Thyroid gland (tissue), 4 donors: ENCODE results near the gene EDN2. TPM values are rescaled to one million over a fixed set of nuclear protein-coding genes. Genes with fewer than 3 reads are reported as not detected.

Source experiments
- DNase-seq, 2 donors: peaks; one replicate each; pipeline ENCODE4 v3.0.0-alpha.2; 2019
- H3K27ac ChIP-seq, 3 donors: fragments of 200-600 bp; sonication (generic); 1 replicate in 2 of 3; 2 replicates in 1 of 3; pipeline ENCODE4 v1.5.1; 2016 to 2019; ENCODE audit warnings: mild to moderate bottlenecking in 1 of 3, moderate library complexity in 1 of 3
- H3K27me3 ChIP-seq: fragments of 200-600 bp; sonication (generic); one replicate; pipeline ENCODE4 v1.5.1; 2019
- H3K36me3 ChIP-seq, 2 donors: fragments of 200-600 bp; sonication (generic); one replicate each; pipeline ENCODE4 v1.5.1; 2016 to 2019
- H3K4me1 ChIP-seq, 2 donors: fragments of 200-600 bp; sonication (generic); one replicate each; pipeline ENCODE4 v1.5.1; 2017 to 2019
- H3K4me3 ChIP-seq, 3 donors: fragments of 200-600 bp; sonication (generic); replicated peaks in 1 of 3; 1 replicate in 2 of 3; 2 replicates in 1 of 3; pipeline ENCODE4 v1.5.1; 2016; ENCODE audit warnings: mild to moderate bottlenecking in 1 of 3
- H3K9me3 ChIP-seq: fragments of 200-600 bp; sonication (generic); one replicate; pipeline ENCODE4 v1.5.1; 2017
- POLR2A ChIP-seq, 2 donors: fragments of 450-650 bp; IDR thresholded peaks; one replicate each; pipeline ENCODE4 v1.6.1; 2017; ENCODE audit warnings: antibody characterized with exemption in 2 of 2, mild to moderate bottlenecking in 2 of 2, moderate library complexity in 1 of 2
- WGBS, 2 donors: methylation state at CpG; one replicate each; pipeline ENCODE4 v1.1.5; 2017; 5-methylcytosine and 5-hydroxymethylcytosine counted together
- intact Hi-C: fragments of 100-400 bp; cut with DNase I; formaldehyde crosslinking; loops from one replicate; pipeline ENCODE4 v1.15.1; 2023
- total RNA-seq, 4 donors: library from RNA; depleted of rRNA; stranded (reverse); fragments of >200 nt; gene quantifications; one replicate each; pipeline ENCODE4 v1.2.3, GENCODE V29; 2016
- TF ChIP-seq, protein P1 (sequence below), 6 experiments: fragments of 200-600 bp in 3 of 6; fragments of 450-650 bp in 3 of 6; sonication (generic) in 3 of 6; IDR thresholded peaks; one replicate each; pipeline ENCODE4 v1.5.1; 2016 to 2019; ENCODE audit warnings: antibody characterized with exemption in 6 of 6, mild to moderate bottlenecking in 2 of 6, inconsistent platforms in 1 of 6, moderate library complexity in 1 of 6

EDN2 gene
- total RNA-seq, 4 donors from 2014 or later: not detected

GRCh38 chr1:41492341-41492848 lies 7.9 kb upstream of the EDN2 start:
- DNase-seq: no peak
- TF ChIP-seq, protein P1, sequence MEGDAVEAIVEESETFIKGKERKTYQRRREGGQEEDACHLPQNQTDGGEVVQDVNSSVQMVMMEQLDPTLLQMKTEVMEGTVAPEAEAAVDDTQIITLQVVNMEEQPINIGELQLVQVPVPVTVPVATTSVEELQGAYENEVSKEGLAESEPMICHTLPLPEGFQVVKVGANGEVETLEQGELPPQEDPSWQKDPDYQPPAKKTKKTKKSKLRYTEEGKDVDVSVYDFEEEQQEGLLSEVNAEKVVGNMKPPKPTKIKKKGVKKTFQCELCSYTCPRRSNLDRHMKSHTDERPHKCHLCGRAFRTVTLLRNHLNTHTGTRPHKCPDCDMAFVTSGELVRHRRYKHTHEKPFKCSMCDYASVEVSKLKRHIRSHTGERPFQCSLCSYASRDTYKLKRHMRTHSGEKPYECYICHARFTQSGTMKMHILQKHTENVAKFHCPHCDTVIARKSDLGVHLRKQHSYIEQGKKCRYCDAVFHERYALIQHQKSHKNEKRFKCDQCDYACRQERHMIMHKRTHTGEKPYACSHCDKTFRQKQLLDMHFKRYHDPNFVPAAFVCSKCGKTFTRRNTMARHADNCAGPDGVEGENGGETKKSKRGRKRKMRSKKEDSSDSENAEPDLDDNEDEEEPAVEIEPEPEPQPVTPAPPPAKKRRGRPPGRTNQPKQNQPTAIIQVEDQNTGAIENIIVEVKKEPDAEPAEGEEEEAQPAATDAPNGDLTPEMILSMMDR (IDR thresholded peaks at IDR 0.05): peak in 3 of 6 experiments; percentile 14 to 33 (median 23)
- no peak for TF ChIP-seq POLR2A (IDR thresholded peaks at IDR 0.05)
- no peaks in the 10 kb centered on the region for H3K27me3 ChIP-seq
- intact Hi-C loops: no loop called here
- H3K9me3 ChIP-seq: no peaks in the 10 kb centered on the region
- no peak overlapping the region for H3K4me3 ChIP-seq
- 52 to 72% methylated on average over 6 to 7 of the region's 7 CpGs for WGBS, 2 donors
- H3K36me3 ChIP-seq: no peaks in the 10 kb centered on the region
- no peak overlapping the region for H3K27ac ChIP-seq
- peaks cover 10 to 25% of the 10 kb centered on the region in 2 donors for H3K4me1 ChIP-seq

- TF ChIP-seq POLR2A (IDR thresholded peaks at IDR 0.05): no peak
- TF ChIP-seq, protein P1 (IDR thresholded peaks at IDR 0.05): no peak
- WGBS, 2 donors: 79 to 100% methylated on average over 1 to 2 of the region's 2 CpGs
- H3K4me3 ChIP-seq: no peak overlapping the region
- no peak overlapping the region for H3K27ac ChIP-seq
- peaks cover 7 to 26% of the 10 kb centered on the region in 2 donors for H3K4me1 ChIP-seq
- intact Hi-C loops: no loop called here
- no peak for DNase-seq
- H3K36me3 ChIP-seq: no peaks in the 10 kb centered on the region
- H3K27me3 ChIP-seq: no peaks in the 10 kb centered on the region
- H3K9me3 ChIP-seq: no peaks in the 10 kb centered on the region
Measured at GRCh38 chr1:41490911-41491310, 6.4 kb upstream of the EDN2 start.

DNA sequence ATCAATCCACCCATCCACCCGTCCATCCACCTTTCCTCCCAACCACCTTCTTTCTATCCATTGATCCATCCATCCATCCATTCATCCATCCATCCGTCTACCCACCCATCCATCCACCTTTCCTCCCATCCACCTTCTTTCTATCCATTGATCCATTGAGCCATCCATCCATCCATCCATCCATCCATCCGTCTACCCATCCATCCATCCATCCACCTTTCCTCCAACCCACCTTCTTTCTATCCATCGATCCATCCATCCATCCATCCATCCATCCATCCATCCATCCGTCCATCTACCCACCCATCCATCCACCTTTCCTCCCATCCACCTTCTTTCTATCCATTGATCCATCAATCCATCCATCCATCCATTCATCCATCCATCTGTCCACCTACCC lies 5.1 kb upstream of the EDN2 start:
- Histone ChIP-seq H3K36me3 (no peaks in the 10 kb centered on the region), H3K4me1 (peaks cover 14 to 30% of the 10 kb centered on the region in 2 donors), H3K27ac (no peak overlapping the region), H3K27me3 (no peaks in the 10 kb centered on the region), H3K4me3 (no peak overlapping the region), H3K9me3 (no peaks in the 10 kb centered on the region)
- 90% methylated on average over 5 of the region's 5 CpGs for WGBS, 2 donors
- DNase-seq: no peak
- TF ChIP-seq POLR2A (IDR thresholded peaks at IDR 0.05): no peak
- TF ChIP-seq, protein P1 (IDR thresholded peaks at IDR 0.05): no peak
- intact Hi-C loops: no loop called here

GRCh38 chr1:41488040-41488951 lies 3.8 kb upstream of the EDN2 start:
- H3K27ac ChIP-seq: no peak overlapping the region
- H3K9me3 ChIP-seq: no peaks in the 10 kb centered on the region
- H3K4me3 ChIP-seq: no peak overlapping the region
- peaks cover 25 to 42% of the 10 kb centered on the region in 2 donors for H3K4me1 ChIP-seq
- intact Hi-C loops: no loop called here
- H3K36me3 ChIP-seq: no peaks in the 10 kb centered on the region
- H3K27me3 ChIP-seq: no peaks in the 10 kb centered on the region
- 87 to 91% methylated on average over 7 to 10 of the region's 11 CpGs for WGBS, 2 donors
- TF ChIP-seq, protein P1 (IDR thresholded peaks at IDR 0.05): no peak
- TF ChIP-seq POLR2A (IDR thresholded peaks at IDR 0.05): no peak
- no peak for DNase-seq
